Measurements from ENCODE around the gene KRTAP5-2.

DNA sequence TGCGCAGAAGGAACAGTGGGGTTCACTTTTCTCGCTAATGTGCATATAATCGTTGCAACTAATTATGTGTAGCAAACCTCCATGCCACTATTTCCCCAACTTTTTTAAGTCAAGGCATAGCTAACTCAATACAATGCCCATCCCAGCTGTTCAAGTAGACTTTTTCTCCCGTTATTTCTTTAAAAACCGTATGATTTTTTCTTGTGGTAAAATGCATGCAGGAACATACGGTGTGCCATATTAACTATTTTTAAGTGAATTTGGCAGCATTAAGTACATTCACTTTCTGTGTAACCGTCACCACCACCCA lies 23.2 kb downstream of the KRTAP5-2 start:
- TF ChIP-seq CTCF (IDR thresholded peaks at IDR 0.05) (no peak), POLR2A (IDR thresholded peaks at IDR 0.05) (no peak)

Data from suprapubic skin (tissue), 3 donors.